GM12891 (cell line): ENCODE results near the gene ADAMTS20.
A peak's percentile ranks its signal among the peaks of the same experiment; 100 is the strongest.
"Not testable (repeated sequence)": the region's sequence is repeated elsewhere in the genome, so short reads cannot be mapped to it uniquely, and the experiment has no call there.

Experiments
- DNase-seq: peaks from one replicate; pipeline ENCODE4 v3.0.0; 2011; ENCODE audit warnings: low spot score; ENCODE audit not compliant: insufficient read length
- FAIRE-seq: peaks from 2 replicates; lab custom pipeline; 2011; peaks lifted over from hg19 to GRCh38; lab: Jason Lieb, UNC
- PAX5 ChIP-seq: IDR thresholded peaks from 2 replicates; pipeline ENCODE4 v1.6.1; 2011; ENCODE audit warnings: low read length, moderate library complexity, mild to moderate bottlenecking; ENCODE audit not compliant: insufficient read depth, severe bottlenecking
- POLR2A ChIP-seq: IDR thresholded peaks from 2 replicates; pipeline ENCODE4 v1.6.1; 2011; ENCODE audit warnings: low read depth, low read length, control low read depth
- POLR2AphosphoS5 ChIP-seq: IDR thresholded peaks from 2 replicates; pipeline ENCODE4 v1.6.1; 2011; ENCODE audit warnings: low read depth, low read length, control low read depth
- POU2F2 ChIP-seq: IDR thresholded peaks from 2 replicates; pipeline ENCODE4 v1.6.1; 2011; ENCODE audit warnings: low read depth, mild to moderate bottlenecking, control low read depth, low read length, moderate library complexity
- SPI1 ChIP-seq: IDR thresholded peaks from 2 replicates; pipeline ENCODE4 v1.6.1; 2011; ENCODE audit warnings: low read depth, low read length, control low read depth
- TAF1 ChIP-seq: IDR thresholded peaks from 2 replicates; pipeline ENCODE4 v1.6.1; 2011; ENCODE audit warnings: low read depth, low read length, control low read depth

ADAMTS20 gene

GRCh38 chr12:43349863-43350262, 202.1 kb downstream of the ADAMTS20 start:
- FAIRE-seq (no peak), DNase-seq (no peak)
- no peak for TF ChIP-seq POLR2AphosphoS5
- no peak for TF ChIP-seq POLR2A
- TF ChIP-seq POU2F2: no peak
- TF ChIP-seq SPI1: no peak
- no peak for TF ChIP-seq TAF1
- TF ChIP-seq PAX5: no peak

DNA sequence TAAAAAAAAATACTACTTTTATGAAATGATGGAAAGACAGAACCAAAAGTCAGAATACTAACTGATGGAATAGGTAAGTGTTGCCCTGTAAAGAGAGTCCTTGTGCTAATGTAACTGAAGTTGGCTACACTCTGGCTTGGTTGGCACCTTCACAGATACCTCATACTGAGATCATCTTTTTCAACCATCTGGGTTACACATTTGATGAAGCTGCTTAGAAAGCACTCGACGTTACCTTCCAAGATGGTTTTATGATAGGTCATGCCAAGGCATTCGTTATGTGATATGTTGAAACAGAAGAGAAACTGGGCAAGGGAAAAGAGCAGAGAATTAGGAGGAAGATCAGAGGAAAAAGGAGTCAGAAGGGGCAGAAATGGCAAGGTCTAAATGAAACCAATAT, 203.8 kb downstream of the ADAMTS20 start:
- DNase-seq: no peak
- TF ChIP-seq PAX5 (no peak), POU2F2 (no peak), SPI1 (no peak), POLR2AphosphoS5 (no peak), POLR2A (no peak), TAF1 (no peak)
- no peak for FAIRE-seq

DNA sequence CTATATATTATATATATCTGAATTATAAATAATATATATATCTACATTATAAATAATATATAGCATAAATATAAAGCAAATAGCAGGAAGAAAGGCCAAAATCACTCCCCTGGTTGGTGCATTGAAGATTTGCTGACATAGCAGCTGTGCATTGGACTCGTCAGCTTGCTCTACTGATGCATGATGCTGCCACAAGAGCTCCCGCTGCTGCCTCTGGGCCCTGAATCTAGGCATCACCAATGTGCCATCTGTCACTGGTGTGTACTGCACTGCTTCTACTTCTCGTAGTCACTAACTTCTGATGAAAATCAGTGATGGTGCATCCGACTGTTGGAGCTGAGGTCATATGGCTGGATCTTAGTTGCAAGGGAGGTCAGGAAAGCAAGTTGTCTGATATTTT, 205.0 kb downstream of the ADAMTS20 start:
- TF ChIP-seq SPI1: no peak
- FAIRE-seq (no peak), DNase-seq (no peak)

DNA sequence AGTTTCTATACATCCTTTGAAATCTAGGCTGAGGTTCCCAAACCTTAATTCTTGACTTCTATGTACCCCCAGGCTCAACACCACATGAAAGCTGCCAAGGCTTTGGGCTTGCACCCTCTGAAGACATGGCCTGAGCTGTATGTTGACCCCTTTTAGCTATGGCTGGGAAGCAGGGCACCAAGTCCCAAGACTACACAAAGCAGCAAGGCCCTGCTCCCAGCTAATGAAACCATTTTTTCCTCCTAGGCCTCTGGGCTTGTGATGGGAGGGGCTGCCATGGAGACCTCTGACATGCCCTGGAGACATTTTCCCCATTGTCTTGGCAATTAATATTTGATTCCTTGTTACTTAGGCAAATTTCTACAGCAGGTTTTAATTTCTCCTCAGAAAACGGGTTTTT, 207.0 kb downstream of the ADAMTS20 start:
- TF ChIP-seq POU2F2 (no peak), PAX5 (no peak), POLR2AphosphoS5 (no peak), POLR2A (no peak), TAF1 (no peak), SPI1 (no peak)
- DNase-seq (no peak), FAIRE-seq (no peak)

DNA sequence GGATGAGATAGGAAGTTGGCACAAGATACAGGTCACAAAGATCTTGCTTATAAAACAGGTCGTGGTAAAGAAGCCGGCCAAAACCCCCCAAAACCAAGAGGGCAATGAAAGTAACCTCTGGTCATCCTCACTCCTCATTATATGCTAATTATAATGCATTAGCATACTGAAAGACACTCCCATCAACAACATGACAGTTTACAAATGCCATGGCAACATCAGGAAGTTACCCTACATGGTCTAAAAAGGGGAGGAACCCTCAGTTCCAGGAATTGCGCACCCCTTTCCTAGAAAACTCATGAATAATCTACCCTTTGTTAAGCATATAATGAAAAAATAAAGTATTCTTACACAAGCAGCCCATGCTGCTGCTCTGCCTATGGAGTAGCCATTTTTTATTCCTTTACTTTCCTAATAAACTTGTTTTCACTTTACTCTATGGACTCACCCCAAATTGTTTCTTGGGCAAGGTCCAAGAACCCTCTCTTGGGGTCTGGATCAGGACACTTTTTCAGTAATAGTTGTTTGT, 210.2 kb downstream of the ADAMTS20 start:
- FAIRE-seq, DNase-seq: not testable (repeated sequence)

- peak; percentile 64 for FAIRE-seq
- DNase-seq: no peak
- TF ChIP-seq POLR2AphosphoS5 (no peak), PAX5 (no peak), POU2F2 (no peak), SPI1 (no peak)
These were observed 213.0 kb downstream of the ADAMTS20 start for GRCh38 chr12:43338848-43339526.

DNA sequence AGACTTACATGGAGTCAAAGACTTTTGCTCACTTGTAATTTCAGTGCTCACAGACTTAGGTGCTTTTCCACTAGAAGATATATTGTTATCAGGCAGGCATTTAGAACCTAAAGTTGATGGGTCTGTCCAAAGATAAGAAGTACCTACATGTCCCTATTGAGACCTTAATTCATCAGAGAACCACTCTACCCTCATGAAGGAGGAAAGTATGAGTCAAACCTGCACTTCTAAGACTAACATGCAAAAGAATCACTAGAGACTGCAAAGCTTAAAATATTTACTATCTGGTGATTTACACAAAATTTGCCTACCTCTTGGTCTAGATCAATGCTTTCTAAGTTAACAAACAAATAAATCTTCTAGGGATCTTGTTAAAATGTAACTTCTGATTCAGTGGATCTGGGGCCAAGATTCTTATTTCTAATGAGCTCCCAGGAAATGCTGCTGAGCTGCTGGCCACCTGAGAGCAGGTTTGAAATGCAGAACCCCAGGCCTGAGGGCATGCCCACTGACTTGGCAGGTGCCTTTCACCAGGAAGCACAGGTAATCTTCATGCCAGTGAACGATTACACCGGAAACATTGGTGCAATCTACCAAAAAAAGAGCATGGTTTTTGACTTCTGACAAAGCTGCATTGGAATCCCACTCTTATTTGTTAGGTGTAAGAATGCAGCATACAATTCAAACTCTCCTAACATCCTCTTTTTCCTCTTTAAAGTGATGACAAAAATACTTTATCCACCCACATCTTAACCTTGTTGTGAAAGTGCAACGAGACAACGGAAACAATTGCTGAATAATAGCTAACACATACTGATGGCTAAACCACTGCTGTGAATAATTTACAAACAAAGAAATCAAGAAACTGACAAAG, 214.2 kb downstream of the ADAMTS20 start:
- FAIRE-seq (peak; percentile 78), DNase-seq (no peak)
- no peak for TF ChIP-seq TAF1
- no peak for TF ChIP-seq POU2F2
- no peak for TF ChIP-seq SPI1
- TF ChIP-seq POLR2AphosphoS5: no peak
- TF ChIP-seq PAX5: no peak
- no peak for TF ChIP-seq POLR2A

DNA sequence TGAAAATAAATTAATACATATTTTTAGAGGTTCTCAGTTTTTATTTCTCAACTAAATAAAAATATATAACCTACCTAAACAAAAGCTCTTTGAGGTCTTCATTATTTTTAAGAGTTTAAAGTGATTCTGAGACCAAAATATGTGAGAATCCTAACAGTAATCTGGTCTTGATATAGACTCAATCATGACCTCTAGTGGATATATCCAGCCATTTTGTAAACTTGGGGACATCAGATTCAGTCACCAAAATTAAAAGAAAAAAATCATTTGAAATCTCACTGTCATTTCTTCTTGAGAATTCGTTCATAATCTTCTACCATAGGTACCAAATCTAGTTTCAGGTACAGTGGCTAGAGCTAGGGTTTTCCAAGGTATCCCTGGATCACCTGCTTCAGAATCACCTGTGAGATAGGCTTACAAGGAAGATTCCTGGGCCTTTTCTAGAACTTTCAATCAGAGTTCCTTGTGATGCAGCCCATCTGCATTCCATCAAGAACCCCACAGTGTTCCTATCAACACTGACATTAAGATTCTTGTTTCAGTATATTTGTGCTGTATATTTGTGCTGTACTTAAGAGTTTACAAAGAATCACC, 214.9 kb downstream of the ADAMTS20 start:
- DNase-seq: no peak
- TF ChIP-seq PAX5 (no peak), POU2F2 (no peak), POLR2A (no peak), TAF1 (no peak), SPI1 (no peak), POLR2AphosphoS5 (no peak)
- FAIRE-seq: no peak

DNA sequence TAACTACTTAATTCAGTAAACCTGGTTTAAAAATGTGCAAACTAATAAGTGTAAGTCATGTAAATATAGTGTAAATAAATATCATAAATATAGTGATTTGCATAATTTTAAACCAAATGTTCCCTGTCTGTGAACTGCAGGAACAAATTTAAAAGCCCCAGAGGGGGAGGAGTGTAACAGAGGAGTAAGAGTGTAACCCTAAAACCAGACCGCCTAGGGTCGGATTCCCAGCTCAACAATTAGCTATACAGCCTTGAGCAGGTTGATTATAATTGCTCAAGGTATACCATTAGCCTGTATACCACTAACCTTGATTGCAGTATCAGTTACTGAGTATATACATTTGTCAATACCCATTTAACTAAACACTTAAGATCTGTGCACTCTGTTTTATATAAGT, 218.4 kb downstream of the ADAMTS20 start:
- DNase-seq: no peak
- no peak for TF ChIP-seq POLR2A
- FAIRE-seq: no peak

GRCh38 chr12:43332977-43333640, 218.9 kb downstream of the ADAMTS20 start:
- no peak for DNase-seq
- TF ChIP-seq POLR2A (no peak), POU2F2 (no peak), SPI1 (no peak), PAX5 (no peak), POLR2AphosphoS5 (no peak), TAF1 (no peak)
- FAIRE-seq: no peak
